Endothelial cell of umbilical vein (primary cell): ENCODE results near the gene ORC5. TPM values are rescaled to one million over a fixed set of nuclear protein-coding genes. Genes with fewer than 3 reads are reported as not detected.

ENCODE experiments used
- BruUV-seq: library from RNA; stranded (reverse); fragments of 400-500 nt; replicated peaks from 2 replicates; lab custom pipeline; 2021; lab: Mats Ljungman, UMichigan
- CTCF ChIA-PET: fragments of 300-600, 350-600 bp; sonication (Branson Sonifier 250); formaldehyde crosslinking; loops from one replicate; lab custom pipeline; 2021; ENCODE audit warnings: antibody characterized with exemption, inconsistent platforms; lab: Charles Lee
- POLR2A ChIA-PET: fragments of 300-600, 350-600 bp; sonication (Branson Sonifier 250); formaldehyde crosslinking; loops from one replicate; lab custom pipeline; 2021; ENCODE audit warnings: antibody characterized with exemption, inconsistent platforms; lab: Charles Lee
- DNase-seq: peaks from one replicate; pipeline ENCODE4 v3.0.0-alpha.2; 2011; ENCODE audit warnings: low read depth, low spot score
- FAIRE-seq: peaks from 2 replicates; lab custom pipeline; 2011; peaks lifted over from hg19 to GRCh38; lab: Jason Lieb, UNC
- H2AFZ ChIP-seq: 2 replicates; pipeline ENCODE4 v1.6.0; 2012; ENCODE audit warnings: low read depth, low read length, control low read depth, inconsistent platforms
- H3K27ac ChIP-seq: 2 replicates; pipeline ENCODE4 v1.5.1; 2011; ENCODE audit warnings: low read depth, mild to moderate bottlenecking, control low read depth, low read length, moderate library complexity; ENCODE audit not compliant: insufficient read depth
- H3K27me3 ChIP-seq, 2 experiments: 2 replicates each; pipeline versions ENCODE4 v1.6.0 to v1.6.1; 2011; ENCODE audit warnings: low read length in 2 of 2, mixed read lengths in 1 of 2; ENCODE audit not compliant: control insufficient read depth in 2 of 2, insufficient read depth in 2 of 2
- H3K36me3 ChIP-seq, 2 experiments: 2 replicates in 1 of 2; 3 replicates in 1 of 2; pipeline ENCODE4 v1.5.1; 2011; ENCODE audit warnings: low read length in 2 of 2, mild to moderate bottlenecking in 1 of 2, moderate library complexity in 1 of 2; ENCODE audit not compliant: control insufficient read depth in 2 of 2, insufficient read depth in 2 of 2; ENCODE audit errors: extremely low read depth in 1 of 2
- H3K4me1 ChIP-seq: 3 replicates; pipeline ENCODE4 v1.5.1; 2011; ENCODE audit warnings: mild to moderate bottlenecking, low read length; ENCODE audit not compliant: control insufficient read depth, insufficient read depth; ENCODE audit errors: extremely low read depth
- H3K4me2 ChIP-seq: 2 replicates; pipeline ENCODE4 v1.6.1; 2011; ENCODE audit warnings: low read length, control low read depth, mixed read lengths; ENCODE audit not compliant: insufficient read depth
- H3K4me3 ChIP-seq, 3 experiments: fragments of 200-600 bp in 1 of 3; sonication (generic), shearing (Covaris generic) in 1 of 3; replicated peaks in 1 of 3; 2 replicates each; pipeline ENCODE4 v1.5.1; 2011 to 2016; ENCODE audit warnings: control low read depth in 3 of 3, low read length in 3 of 3, mild to moderate bottlenecking in 2 of 3, inconsistent platforms in 1 of 3, low read depth in 1 of 3, moderate library complexity in 1 of 3; ENCODE audit not compliant: insufficient read depth in 1 of 3
- H3K79me2 ChIP-seq: 2 replicates; pipeline ENCODE4 v1.6.0; 2012; ENCODE audit warnings: low read length, inconsistent platforms; ENCODE audit not compliant: control insufficient read depth, insufficient read depth
- H3K9ac ChIP-seq: replicated peaks from 2 replicates; pipeline ENCODE3; 2011; ENCODE audit warnings: low read length, control low read depth; ENCODE audit not compliant: insufficient read depth; ENCODE audit errors: extremely low read depth
- H3K9me1 ChIP-seq: replicated peaks from 3 replicates; pipeline ENCODE4 v1.6.0; 2011; ENCODE audit warnings: mild to moderate bottlenecking, low read length; ENCODE audit not compliant: control insufficient read depth, insufficient read depth; ENCODE audit errors: extremely low read depth
- H3K9me3 ChIP-seq: replicated peaks from 2 replicates; pipeline ENCODE4 v1.5.1; 2012; ENCODE audit warnings: low read length, inconsistent platforms; ENCODE audit not compliant: control insufficient read depth, insufficient read depth
- H4K20me1 ChIP-seq: replicated peaks from 2 replicates; pipeline ENCODE3; 2011; ENCODE audit warnings: mild to moderate bottlenecking, low read length; ENCODE audit not compliant: control insufficient read depth, insufficient read depth; ENCODE audit errors: extremely low read depth
- CTCF ChIP-seq, 2 donors: IDR thresholded peaks; 1 replicate in 1 of 2; 2 replicates in 1 of 2; pipeline ENCODE4 v1.5.1; 2011; ENCODE audit warnings: low read length in 2 of 2, mild to moderate bottlenecking in 2 of 2, moderate library complexity in 2 of 2, control low read depth in 1 of 2, inconsistent platforms in 1 of 2, low read depth in 1 of 2; ENCODE audit not compliant: insufficient read depth in 1 of 2; ENCODE audit errors: extremely low read depth in 1 of 2
- EZH2 ChIP-seq: IDR thresholded peaks from 2 replicates; pipeline ENCODE4 v1.6.1; 2012; ENCODE audit warnings: borderline replicate concordance, low read depth, mild to moderate bottlenecking, moderate library complexity, low read length, inconsistent platforms; ENCODE audit not compliant: severe bottlenecking
- FOS ChIP-seq: IDR thresholded peaks from 2 replicates; pipeline ENCODE4 v1.6.1; 2011; ENCODE audit warnings: mild to moderate bottlenecking, low read length, moderate library complexity, borderline replicate concordance; ENCODE audit not compliant: insufficient read depth
- GATA2 ChIP-seq: IDR thresholded peaks from 2 replicates; pipeline ENCODE4 v1.7.0; 2011; ENCODE audit warnings: low read depth, mild to moderate bottlenecking, moderate library complexity, mixed read lengths, low read length; ENCODE audit not compliant: insufficient read length, insufficient read depth
- JUN ChIP-seq: IDR thresholded peaks from 2 replicates; pipeline ENCODE4 v1.6.1; 2011; ENCODE audit warnings: borderline replicate concordance, low read depth; ENCODE audit not compliant: insufficient read length, insufficient read depth
- MAX ChIP-seq: IDR thresholded peaks from 2 replicates; pipeline ENCODE4 v1.6.1; 2011; ENCODE audit not compliant: insufficient read depth, insufficient read length
- MYC ChIP-seq: IDR thresholded peaks from one replicate; pipeline ENCODE4 v1.6.1; 2011; ENCODE audit warnings: mild to moderate bottlenecking, low read depth, low read length
- POLR2A ChIP-seq: IDR thresholded peaks from 2 replicates; pipeline ENCODE4 v1.6.1; 2012; ENCODE audit warnings: low read depth, mild to moderate bottlenecking, control low read depth, low read length
- POLR2AphosphoS5 ChIP-seq: IDR thresholded peaks from 2 replicates; pipeline ENCODE4 v1.6.1; 2012; ENCODE audit warnings: low read depth, mild to moderate bottlenecking, control low read depth, low read length, moderate library complexity; ENCODE audit not compliant: insufficient read depth
- dilution Hi-C: fragments of 300-500 bp; cut with MboI; formaldehyde crosslinking; loops from one replicate; pipeline ENCODE4 v1.15.0; 2019; ENCODE audit warnings: low sequenced_read_pairs; ENCODE audit not compliant: extremely low pct_ligation_motif_present
- intact Hi-C: fragments of 100-400 bp; cut with micrococcal nuclease; formaldehyde crosslinking; loops from one replicate; pipeline ENCODE4 v1.10.0; 2022
- polyA plus RNA-seq, 4 experiments: library from polyadenylated mRNA; depleted of rRNA in 3 of 4; stranded (reverse) in 3 of 4; unstranded in 1 of 4; fragments of >200 nt; gene quantifications; 2 replicates each; pipeline versions ENCODE4 v1.2.1 to v1.2.3, GENCODE V29; 2011 to 2012; ENCODE audit warnings: missing spikeins in 1 of 4
- total RNA-seq: library from RNA; stranded (reverse); gene quantifications from 2 replicates; pipeline ENCODE4 v1.2.3, GENCODE V29; 2021

The ORC5 gene
- total and polyA plus RNA-seq, 2 donors (not counting 3 experiments of a cell fraction or from before 2014, with no cell fraction given): 7.9 to 21.1 TPM

GRCh38 chr7:104135760-104136558 lies 71.9 kb downstream of the ORC5 start:
- ChIA-PET CTCF (interaction anchor here (1.1 kb wide), 1 partner anchor 11 kb away, joined by 3 read pairs; no protein-coding TSS in a partner anchor), POLR2A (no interaction called here)
- Histone ChIP-seq H3K9me3 (no peaks in the 10 kb centered on the region), H4K20me1 (no peaks in the 10 kb centered on the region), H3K4me2 (no peak overlapping the region), H3K9ac (no peak overlapping the region), H3K4me3 (no peak overlapping the region), H3K4me1 (peaks cover under 1% of the 10 kb centered on the region), H3K27ac (no peak overlapping the region), H3K9me1 (no peaks in the 10 kb centered on the region), H3K36me3 (peaks cover 2 to 3% of the 10 kb centered on the region in 2 experiments), H3K27me3 (no peaks in the 10 kb centered on the region), H3K79me2 (no peaks in the 10 kb centered on the region), H2AFZ (no peak overlapping the region)
- no peak for TF ChIP-seq GATA2
- TF ChIP-seq JUN: no peak
- TF ChIP-seq MYC: no peak
- TF ChIP-seq FOS: no peak
- TF ChIP-seq MAX: no peak
- TF ChIP-seq EZH2: no peak
- TF ChIP-seq CTCF (IDR thresholded peaks at IDR 0.05; ENCODE audit: extremely low read depth in 1 of 2, insufficient read depth in 1 of 2, low read depth in 1 of 2, low read length in 2 of 2): no peak
- no peak for TF ChIP-seq POLR2A
- TF ChIP-seq POLR2AphosphoS5: no peak
- intact Hi-C loops: no loop called here
- dilution Hi-C loops: no loop called here
- DNase-seq (no peak), FAIRE-seq (no peak)
- BruUV-seq: no TSS peak
